Vagina (tissue), 2 donors: Measurements from ENCODE around the gene STAP2.

ENCODE experiments used
- POLR2A ChIP-seq, 2 donors: fragments of 450-650 bp; IDR thresholded peaks; one replicate each; pipeline ENCODE4 v1.6.1; 2017; ENCODE audit warnings: antibody characterized with exemption in 2 of 2, mild to moderate bottlenecking in 2 of 2, moderate library complexity in 2 of 2
- POLR2AphosphoS5 ChIP-seq, 2 donors: sonication (generic); formaldehyde crosslinking; IDR thresholded peaks; one replicate each; pipeline ENCODE4 v1.9.0; 2017; ENCODE audit warnings: antibody characterized with exemption in 2 of 2, mild to moderate bottlenecking in 2 of 2, low read depth in 1 of 2; ENCODE audit not compliant: insufficient read depth in 1 of 2
- TF ChIP-seq, protein P1 (sequence below), 3 experiments: fragments of 450-650 bp in 2 of 3; fragments of 200-600 bp in 1 of 3; sonication (generic) in 1 of 3; IDR thresholded peaks; one replicate each; pipeline ENCODE4 v1.5.1; 2017 to 2019; ENCODE audit warnings: antibody characterized with exemption in 3 of 3, mild to moderate bottlenecking in 2 of 3, moderate library complexity in 2 of 3

DNA sequence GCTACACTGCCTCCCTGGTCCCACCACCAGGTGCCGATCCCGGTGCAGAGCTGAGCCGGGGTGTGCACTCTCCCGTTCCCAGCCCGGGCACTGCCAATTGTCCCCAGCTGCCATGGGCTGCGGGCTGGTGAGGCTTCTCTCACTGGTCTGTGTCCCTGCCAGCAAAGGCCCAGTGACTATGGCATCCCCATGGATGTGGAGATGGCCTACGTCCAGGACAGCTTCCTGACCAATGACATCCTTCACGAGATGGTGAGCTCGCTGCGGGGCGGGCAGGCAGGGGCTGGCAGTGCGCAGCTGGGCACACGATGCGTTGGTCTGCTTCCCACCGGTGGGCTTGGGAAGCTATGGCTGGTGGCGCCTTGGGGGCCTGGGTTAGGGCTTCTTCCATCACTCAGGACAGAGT lies 19.3 kb upstream of the STAP2 start:
- TF ChIP-seq POLR2AphosphoS5 (IDR thresholded peaks at IDR 0.05; ENCODE audit: insufficient read depth in 1 of 2, low read depth in 1 of 2) (no peak), POLR2A (IDR thresholded peaks at IDR 0.05) (no peak)
- TF ChIP-seq, protein P1, sequence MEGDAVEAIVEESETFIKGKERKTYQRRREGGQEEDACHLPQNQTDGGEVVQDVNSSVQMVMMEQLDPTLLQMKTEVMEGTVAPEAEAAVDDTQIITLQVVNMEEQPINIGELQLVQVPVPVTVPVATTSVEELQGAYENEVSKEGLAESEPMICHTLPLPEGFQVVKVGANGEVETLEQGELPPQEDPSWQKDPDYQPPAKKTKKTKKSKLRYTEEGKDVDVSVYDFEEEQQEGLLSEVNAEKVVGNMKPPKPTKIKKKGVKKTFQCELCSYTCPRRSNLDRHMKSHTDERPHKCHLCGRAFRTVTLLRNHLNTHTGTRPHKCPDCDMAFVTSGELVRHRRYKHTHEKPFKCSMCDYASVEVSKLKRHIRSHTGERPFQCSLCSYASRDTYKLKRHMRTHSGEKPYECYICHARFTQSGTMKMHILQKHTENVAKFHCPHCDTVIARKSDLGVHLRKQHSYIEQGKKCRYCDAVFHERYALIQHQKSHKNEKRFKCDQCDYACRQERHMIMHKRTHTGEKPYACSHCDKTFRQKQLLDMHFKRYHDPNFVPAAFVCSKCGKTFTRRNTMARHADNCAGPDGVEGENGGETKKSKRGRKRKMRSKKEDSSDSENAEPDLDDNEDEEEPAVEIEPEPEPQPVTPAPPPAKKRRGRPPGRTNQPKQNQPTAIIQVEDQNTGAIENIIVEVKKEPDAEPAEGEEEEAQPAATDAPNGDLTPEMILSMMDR (IDR thresholded peaks at IDR 0.05) = no peak
